Measurements from ENCODE around the gene CHRNB4.

- TF ChIP-seq, protein P1, sequence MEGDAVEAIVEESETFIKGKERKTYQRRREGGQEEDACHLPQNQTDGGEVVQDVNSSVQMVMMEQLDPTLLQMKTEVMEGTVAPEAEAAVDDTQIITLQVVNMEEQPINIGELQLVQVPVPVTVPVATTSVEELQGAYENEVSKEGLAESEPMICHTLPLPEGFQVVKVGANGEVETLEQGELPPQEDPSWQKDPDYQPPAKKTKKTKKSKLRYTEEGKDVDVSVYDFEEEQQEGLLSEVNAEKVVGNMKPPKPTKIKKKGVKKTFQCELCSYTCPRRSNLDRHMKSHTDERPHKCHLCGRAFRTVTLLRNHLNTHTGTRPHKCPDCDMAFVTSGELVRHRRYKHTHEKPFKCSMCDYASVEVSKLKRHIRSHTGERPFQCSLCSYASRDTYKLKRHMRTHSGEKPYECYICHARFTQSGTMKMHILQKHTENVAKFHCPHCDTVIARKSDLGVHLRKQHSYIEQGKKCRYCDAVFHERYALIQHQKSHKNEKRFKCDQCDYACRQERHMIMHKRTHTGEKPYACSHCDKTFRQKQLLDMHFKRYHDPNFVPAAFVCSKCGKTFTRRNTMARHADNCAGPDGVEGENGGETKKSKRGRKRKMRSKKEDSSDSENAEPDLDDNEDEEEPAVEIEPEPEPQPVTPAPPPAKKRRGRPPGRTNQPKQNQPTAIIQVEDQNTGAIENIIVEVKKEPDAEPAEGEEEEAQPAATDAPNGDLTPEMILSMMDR (IDR thresholded peaks at IDR 0.05; ENCODE audit: low read depth, low read length): no peak
- TF ChIP-seq POLR2A (IDR thresholded peaks at IDR 0.05; ENCODE audit: extremely low read depth, insufficient read length): no peak
Observed at GRCh38 chr15:78642331-78642730, 1.3 kb upstream of the CHRNB4 start.
